HepG2 (cell line): Measurements from ENCODE around the gene NRG2. TPM values are rescaled to one million over a fixed set of nuclear protein-coding genes. Genes with fewer than 3 reads are reported as not detected.
A peak's percentile ranks its signal among the peaks of the same experiment; 100 is the strongest.

Experiments
- ARNTL ChIP-seq: sonication (generic); formaldehyde crosslinking; IDR thresholded peaks from 2 replicates; pipeline ENCODE4 v1.4.0; 2020; ENCODE audit warnings: mild to moderate bottlenecking, missing genetic modification reagents
- CHD4 ChIP-seq: fragments of 200-600 bp; sonication (generic); IDR thresholded peaks from 2 replicates; pipeline ENCODE4 v1.7.0; 2017; ENCODE audit warnings: mild to moderate bottlenecking, low read length, borderline replicate concordance
- HDAC2 ChIP-seq: sonication (generic); formaldehyde crosslinking; IDR thresholded peaks from 2 replicates; pipeline ENCODE4 v1.4.0; 2020; ENCODE audit warnings: missing genetic modification reagents
- MEIS1 ChIP-seq: sonication (generic); formaldehyde crosslinking; IDR thresholded peaks from 2 replicates; pipeline ENCODE4 v1.9.0; 2021; ENCODE audit warnings: mild to moderate bottlenecking, missing genetic modification reagents, moderate library complexity, borderline replicate concordance
- NFE2L2 ChIP-seq: fragments of 150-350 bp; IDR thresholded peaks from 2 replicates; pipeline ENCODE4 v1.6.1; 2014; ENCODE audit warnings: low read length
- SP2 ChIP-seq: sonication (generic); formaldehyde crosslinking; IDR thresholded peaks from 2 replicates; pipeline ENCODE4 v1.5.1; 2020; ENCODE audit warnings: mild to moderate bottlenecking, missing genetic modification reagents
- TFDP2 ChIP-seq: sonication (generic); formaldehyde crosslinking; IDR thresholded peaks from 2 replicates; pipeline ENCODE4 v1.4.0; 2020; ENCODE audit warnings: missing genetic modification reagents
- ZBTB38 ChIP-seq: sonication (generic); formaldehyde crosslinking; IDR thresholded peaks from 2 replicates; pipeline ENCODE4 v1.5.1; 2020; ENCODE audit warnings: mild to moderate bottlenecking, missing genetic modification reagents
- ZFAT ChIP-seq: sonication (generic); formaldehyde crosslinking; conservative IDR thresholded peaks from 2 replicates; pipeline ENCODE4 v1.8.1; 2023; ENCODE audit warnings: missing genetic modification reagents, inconsistent platforms
- ZNF205 ChIP-seq: IDR thresholded peaks from 2 replicates; pipeline ENCODE4 v1.6.1; 2018; ENCODE audit warnings: missing biosample characterization, missing genetic modification reagents
- ZNF337 ChIP-seq: sonication (generic); formaldehyde crosslinking; IDR thresholded peaks from 2 replicates; pipeline ENCODE4 v1.5.1; 2020; ENCODE audit warnings: missing genetic modification reagents, low read depth, mild to moderate bottlenecking, borderline replicate concordance
- ZNF362 ChIP-seq: sonication (generic); formaldehyde crosslinking; IDR thresholded peaks from 2 replicates; pipeline ENCODE4 v1.4.0; 2020; ENCODE audit warnings: missing genetic modification reagents, mild to moderate bottlenecking, borderline replicate concordance
- ZNF407 ChIP-seq: sonication (generic); formaldehyde crosslinking; IDR thresholded peaks from one replicate; pipeline ENCODE4 v1.5.1; 2020; ENCODE audit warnings: mild to moderate bottlenecking, missing genetic modification reagents; ENCODE audit errors: not compliant biosample characterization
- ZNF563 ChIP-seq: sonication (generic); formaldehyde crosslinking; IDR thresholded peaks from 2 replicates; pipeline ENCODE4 v1.8.0; 2022; ENCODE audit warnings: mild to moderate bottlenecking, moderate library complexity, missing genetic modification reagents
- ZNF724P ChIP-seq: sonication (generic); formaldehyde crosslinking; IDR thresholded peaks from 2 replicates; pipeline ENCODE4 v1.8.0; 2022; ENCODE audit warnings: missing genetic modification reagents, borderline replicate concordance
- ZNF800 ChIP-seq: sonication (generic); formaldehyde crosslinking; IDR thresholded peaks from 2 replicates; pipeline ENCODE4 v1.4.0; 2020; ENCODE audit warnings: missing genetic modification reagents
- polyA plus RNA-seq, 8 experiments: library from polyadenylated mRNA; depleted of rRNA in 3 of 8; stranded (reverse) in 7 of 8; unstranded in 1 of 8; fragments of >200 nt; fragmentation: Illumina TruSeq in 4 of 8; extraction: Trizol in 4 of 8; gene quantifications; 2 replicates each; pipeline versions ENCODE4 v1.2.1 to v1.2.3, GENCODE V29; 2011 to 2016; ENCODE audit warnings: low read depth in 4 of 8, missing spikeins in 1 of 8, mixed read lengths in 1 of 8; ENCODE audit not compliant: insufficient read depth in 1 of 8
- total RNA-seq, 5 experiments: library from RNA; depleted of rRNA; stranded (reverse); fragments of >200 nt; fragmentation: Illumina TruSeq; extraction: Trizol; gene quantifications; 2 replicates each; pipeline ENCODE4 v1.2.3, GENCODE V29; 2016; ENCODE audit warnings: low read depth in 1 of 5

The NRG2 gene
- total and polyA plus RNA-seq, 2 of the 13 experiments (the other 11 are each of a cell fraction or from before 2014, with no cell fraction given): not detected

GRCh38 chr5:139968547-139969261, 74.4 kb downstream of the NRG2 start (continued):
- TF ChIP-seq ZNF724P (CRISPR knock-in tag): 0 out of 2 replicates have a peak, but pooled peaks have one; percentile 60
- peak; percentile 56; the same call in 1 of the 2 replicates for TF ChIP-seq TFDP2 (CRISPR knock-in tag)
- TF ChIP-seq ZNF800 (CRISPR knock-in tag): 0 out of 2 replicates have a peak, but pooled peaks have one; percentile 24
- no peak for TF ChIP-seq ZNF563 (CRISPR knock-in tag)
- peak; percentile 68; the same call in 1 of the 2 replicates for TF ChIP-seq MEIS1 (CRISPR knock-in tag)
- no peak for TF ChIP-seq CHD4
- TF ChIP-seq ZFAT (CRISPR knock-in tag): no peak
- TF ChIP-seq ZBTB38 (CRISPR knock-in tag): peak; percentile 38; the same call in 1 of the 2 replicates
- TF ChIP-seq ZNF407: no peak
- no peak for TF ChIP-seq HDAC2
- no peak for TF ChIP-seq NFE2L2
- TF ChIP-seq ARNTL (CRISPR knock-in tag): 0 out of 2 replicates have a peak, but pooled peaks have one; percentile 46
- TF ChIP-seq SP2 (CRISPR knock-in tag): no peak
- peak; percentile 49; the same call in 1 of the 2 replicates for TF ChIP-seq ZNF205 (CRISPR knock-in tag)
- no peak for TF ChIP-seq ZNF337 (CRISPR knock-in tag)
- TF ChIP-seq ZNF362 (CRISPR knock-in tag): peak; percentile 42; the same call in 1 of the 2 replicates
